GM12878 (cell line): ENCODE data around the gene PTGES3L.

Experiments used
- BACH1 ChIP-seq: fragments of 450-650 bp; IDR thresholded peaks from 2 replicates; pipeline ENCODE4 v1.6.1; 2017; ENCODE audit warnings: mild to moderate bottlenecking, borderline replicate concordance
- FOXK2 ChIP-seq: fragments of 450-650 bp; IDR thresholded peaks from 2 replicates; pipeline ENCODE4 v1.6.1; 2017; ENCODE audit warnings: mild to moderate bottlenecking, moderate library complexity
- HDAC6 ChIP-seq: fragments of 200-600 bp; sonication (generic); IDR thresholded peaks from one replicate; pipeline ENCODE4 v1.8.0; 2017; ENCODE audit warnings: antibody characterized with exemption; ENCODE audit not compliant: unreplicated experiment
- PML ChIP-seq: IDR thresholded peaks from 2 replicates; pipeline ENCODE4 v1.6.1; 2012; ENCODE audit warnings: low read length, inconsistent platforms

DNA sequence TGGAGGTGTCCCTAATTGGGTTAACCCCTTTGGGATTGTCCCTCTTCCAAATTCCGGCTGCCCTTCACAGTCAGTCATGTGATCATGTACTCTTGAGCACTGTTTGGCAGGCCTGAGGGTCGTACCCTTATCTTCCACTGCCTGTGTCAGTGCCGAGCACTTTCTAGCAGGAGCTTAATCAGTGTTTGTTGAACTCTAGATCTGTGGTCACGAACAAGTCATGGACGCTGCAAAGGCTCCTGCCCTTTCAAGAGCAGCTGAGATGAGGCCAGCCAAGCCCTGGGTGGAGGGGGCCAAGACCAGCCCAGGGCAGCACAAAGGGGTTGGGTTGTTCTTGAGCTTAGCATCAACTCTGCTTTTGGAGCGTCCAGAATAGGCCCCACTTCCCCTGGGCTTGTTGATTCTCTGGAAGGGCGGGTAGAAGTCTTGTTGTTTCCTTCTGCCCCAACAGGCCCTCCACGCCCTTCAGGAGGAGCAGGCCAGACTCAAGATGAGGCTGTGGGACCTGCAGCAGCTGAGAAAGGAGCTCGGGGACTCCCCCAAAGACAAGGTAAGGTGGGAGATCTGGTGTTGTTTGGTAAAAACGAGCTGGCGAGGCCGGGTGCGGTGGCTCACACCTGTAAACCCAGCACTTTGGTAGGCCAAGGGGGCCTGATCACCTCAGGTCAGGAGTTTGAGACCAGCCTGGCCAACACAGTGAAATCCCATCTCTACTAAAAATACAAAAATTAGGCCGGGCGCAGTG, 32.0 kb upstream of the PTGES3L start:
- TF ChIP-seq HDAC6 (no peak), BACH1 (no peak), PML (no peak), FOXK2 (no peak)
